GM10266 (cell line): ENCODE results near the gene AZIN2.

ENCODE experiments used
- DNase-seq: peaks from one replicate; pipeline ENCODE4 v3.0.0; 2012; ENCODE audit errors: extremely low spot score
- TF ChIP-seq, protein P1 (sequence below): IDR thresholded peaks from 2 replicates; pipeline ENCODE4 v1.5.1; 2012; ENCODE audit warnings: mild to moderate bottlenecking, low read depth; ENCODE audit not compliant: control insufficient read depth, insufficient read depth; ENCODE audit errors: missing control alignments

Gene AZIN2

DNA sequence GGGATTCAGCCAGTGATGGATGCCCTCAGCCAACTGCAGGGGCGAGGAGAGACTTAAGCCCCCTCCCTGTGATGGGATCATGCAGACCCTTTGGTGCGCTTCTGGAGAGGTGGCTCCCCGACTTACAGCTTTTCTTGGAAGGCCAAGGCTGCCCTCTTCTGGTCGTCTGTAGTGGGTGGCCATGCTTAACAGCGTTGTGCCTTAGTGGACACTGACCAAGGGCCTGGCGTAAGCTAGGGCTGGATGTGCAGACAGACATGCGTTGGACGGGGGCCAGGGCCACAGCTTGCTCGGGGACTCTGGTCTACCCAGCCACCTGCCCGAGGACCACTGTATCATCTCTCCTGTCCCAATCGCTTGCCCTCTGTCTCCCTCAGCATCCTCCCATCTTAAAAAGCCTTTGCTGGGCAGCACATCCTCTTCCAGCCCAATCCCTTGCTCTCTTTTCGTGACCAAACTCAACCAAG lies 5.5 kb downstream of the AZIN2 start:
- no peak for DNase-seq
- TF ChIP-seq, protein P1, sequence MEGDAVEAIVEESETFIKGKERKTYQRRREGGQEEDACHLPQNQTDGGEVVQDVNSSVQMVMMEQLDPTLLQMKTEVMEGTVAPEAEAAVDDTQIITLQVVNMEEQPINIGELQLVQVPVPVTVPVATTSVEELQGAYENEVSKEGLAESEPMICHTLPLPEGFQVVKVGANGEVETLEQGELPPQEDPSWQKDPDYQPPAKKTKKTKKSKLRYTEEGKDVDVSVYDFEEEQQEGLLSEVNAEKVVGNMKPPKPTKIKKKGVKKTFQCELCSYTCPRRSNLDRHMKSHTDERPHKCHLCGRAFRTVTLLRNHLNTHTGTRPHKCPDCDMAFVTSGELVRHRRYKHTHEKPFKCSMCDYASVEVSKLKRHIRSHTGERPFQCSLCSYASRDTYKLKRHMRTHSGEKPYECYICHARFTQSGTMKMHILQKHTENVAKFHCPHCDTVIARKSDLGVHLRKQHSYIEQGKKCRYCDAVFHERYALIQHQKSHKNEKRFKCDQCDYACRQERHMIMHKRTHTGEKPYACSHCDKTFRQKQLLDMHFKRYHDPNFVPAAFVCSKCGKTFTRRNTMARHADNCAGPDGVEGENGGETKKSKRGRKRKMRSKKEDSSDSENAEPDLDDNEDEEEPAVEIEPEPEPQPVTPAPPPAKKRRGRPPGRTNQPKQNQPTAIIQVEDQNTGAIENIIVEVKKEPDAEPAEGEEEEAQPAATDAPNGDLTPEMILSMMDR: peak; percentile 86

GRCh38 chr1:33087677-33088076 lies 6.7 kb downstream of the AZIN2 start:
- DNase-seq: no peak

GRCh38 chr1:33088119-33088906 lies 7.4 kb downstream of the AZIN2 start:
- TF ChIP-seq, protein P1: no peak
- no peak for DNase-seq

More at GRCh38 chr1:33087677-33088076, 6.7 kb downstream of the AZIN2 start:
- TF ChIP-seq, protein P1: no peak

GRCh38 chr1:33089457-33089856 lies 8.5 kb downstream of the AZIN2 start:
- DNase-seq: no peak

DNA sequence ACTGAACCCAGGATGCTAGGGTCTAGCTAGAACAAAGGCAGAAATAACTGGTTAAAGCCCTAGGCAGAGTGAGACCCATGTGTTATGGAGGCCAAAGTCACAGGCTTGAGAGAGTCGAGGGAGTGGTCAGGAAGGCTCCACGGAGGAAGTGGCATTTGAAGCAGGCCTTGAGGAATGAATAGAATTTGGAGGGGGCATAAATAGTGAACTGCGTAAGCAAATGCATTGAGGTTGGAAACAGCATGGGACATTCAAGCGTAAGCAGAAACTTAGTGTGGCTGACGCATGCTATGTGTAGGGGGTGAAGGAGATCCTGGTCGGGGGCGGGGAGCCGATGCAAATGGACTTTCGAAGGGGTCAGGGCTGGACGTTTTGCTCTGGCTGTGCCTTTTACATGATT lies 11.5 kb downstream of the AZIN2 start:
- DNase-seq: no peak
- TF ChIP-seq, protein P1: no peak

More at GRCh38 chr1:33089457-33089856, 8.5 kb downstream of the AZIN2 start:
- TF ChIP-seq, protein P1: no peak

DNA sequence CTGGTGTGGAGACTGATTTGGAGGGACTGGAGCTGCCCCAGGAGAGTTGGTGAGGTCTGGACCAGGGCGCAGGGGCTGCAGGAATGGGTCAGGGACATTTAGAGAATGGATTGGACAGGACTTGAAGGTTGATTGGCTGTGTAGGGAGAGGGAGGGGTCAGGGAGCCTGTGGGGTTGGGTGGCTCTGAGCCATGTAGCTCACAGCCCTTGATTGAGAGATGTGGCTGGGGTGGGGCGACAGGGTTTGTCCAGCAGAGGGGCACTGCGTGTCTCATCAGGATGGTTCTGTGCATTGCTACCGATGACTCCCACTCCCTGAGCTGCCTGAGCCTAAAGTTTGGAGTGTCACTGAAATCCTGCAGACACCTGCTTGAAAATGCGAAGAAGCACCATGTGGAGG lies 12.1 kb downstream of the AZIN2 start:
- no peak for DNase-seq
- TF ChIP-seq, protein P1: no peak

DNA sequence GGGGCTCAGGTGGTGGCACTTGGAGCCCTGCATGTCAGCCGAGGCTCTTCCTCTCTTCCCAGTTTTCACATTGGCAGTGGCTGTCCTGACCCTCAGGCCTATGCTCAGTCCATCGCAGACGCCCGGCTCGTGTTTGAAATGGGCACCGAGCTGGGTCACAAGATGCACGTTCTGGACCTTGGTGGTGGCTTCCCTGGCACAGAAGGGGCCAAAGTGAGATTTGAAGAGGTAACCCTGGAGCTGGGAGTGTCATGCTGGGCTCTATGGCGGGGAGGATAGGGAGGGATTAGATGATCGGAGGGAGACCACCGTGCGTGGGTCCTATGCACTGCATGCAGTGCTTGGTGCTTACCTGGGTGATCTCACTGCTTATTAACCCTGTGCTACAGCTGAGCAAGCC lies 13.5 kb downstream of the AZIN2 start:
- TF ChIP-seq, protein P1: no peak
- no peak for DNase-seq
